GM12878 (cell line): Measurements from ENCODE around the gene ATP6V0E1. TPM values are rescaled to one million over a fixed set of nuclear protein-coding genes. Genes with fewer than 3 reads are reported as not detected.

Experiments used
- ATAC-seq: fragments of 200-7000 bp; cut with Tn5 transposase; 3 replicates; pipeline ENCODE4 v1.9.1; 2020; ENCODE audit warnings: mild to moderate bottlenecking, moderate library complexity
- BruUV-seq: library from RNA; stranded (reverse); fragments of 400-500 nt; replicated peaks from 2 replicates; lab custom pipeline; 2021; lab: Mats Ljungman, UMichigan
- CTCF ChIA-PET: fragments of 300-600 bp; sonication (Branson Sonifier 250); formaldehyde crosslinking; extraction: SDS; loops from one replicate; lab custom pipeline; 2021; ENCODE audit warnings: inconsistent platforms; lab: Yijun Ruan, JAX
- POLR2A ChIA-PET: fragments of 350-600 bp; formaldehyde crosslinking; extraction: SDS; loops from one replicate; lab custom pipeline; 2021; ENCODE audit warnings: inconsistent platforms; lab: Charles Lee
- RAD21 ChIA-PET: fragments of 300-600 bp; sonication (Branson Sonifier 250); formaldehyde crosslinking; loops from one replicate; lab custom pipeline; 2023; ENCODE audit warnings: antibody characterized with exemption; ENCODE audit not compliant: unreplicated experiment; lab: Charles Lee
- SMC1A ChIA-PET: fragments of 300-600 bp; sonication (Branson Sonifier 250); formaldehyde crosslinking; loops from one replicate; lab custom pipeline; 2023; ENCODE audit not compliant: unreplicated experiment, uncharacterized antibody; lab: Charles Lee
- DNase-seq: peaks from one replicate; pipeline ENCODE4 v3.0.0-alpha.2; 2011; ENCODE audit warnings: low read depth, low spot score
- FAIRE-seq: peaks from 3 replicates; lab custom pipeline; 2011; peaks lifted over from hg19 to GRCh38; lab: Jason Lieb, UNC
- H2AFZ ChIP-seq: 2 replicates; pipeline ENCODE4 v1.6.0; 2011; ENCODE audit warnings: low read depth, low read length, control low read depth; ENCODE audit not compliant: control insufficient read depth
- H3K27ac ChIP-seq: 2 replicates; pipeline ENCODE4 v1.5.1; 2011; ENCODE audit warnings: control low read depth; ENCODE audit not compliant: control insufficient read depth, insufficient read depth
- H3K27me3 ChIP-seq, 2 experiments: replicated peaks in 1 of 2; 2 replicates each; pipeline versions ENCODE4 v1.6.0 to v1.6.1; 2011; ENCODE audit warnings: low read length in 1 of 2; ENCODE audit not compliant: control insufficient read depth in 2 of 2, insufficient read depth in 2 of 2
- H3K36me3 ChIP-seq, 2 experiments: 2 replicates each; pipeline ENCODE4 v1.5.1; 2011; ENCODE audit warnings: low read length in 1 of 2; ENCODE audit not compliant: control insufficient read depth in 2 of 2, insufficient read depth in 2 of 2
- H3K4me1 ChIP-seq: 2 replicates; pipeline ENCODE4 v1.6.1; 2011; ENCODE audit warnings: mild to moderate bottlenecking, low read length, moderate library complexity, mixed read lengths; ENCODE audit not compliant: control insufficient read depth, insufficient read depth
- H3K4me2 ChIP-seq: 2 replicates; pipeline ENCODE4 v1.6.0; 2011; ENCODE audit warnings: control low read depth; ENCODE audit not compliant: control insufficient read depth, insufficient read depth
- H3K4me3 ChIP-seq: fragments of 200-600 bp; sonication (generic); 2 replicates; pipeline ENCODE4 v1.5.1; 2016
- H3K79me2 ChIP-seq: 2 replicates; pipeline ENCODE4 v1.6.0; 2011; ENCODE audit warnings: low read length; ENCODE audit not compliant: control insufficient read depth, insufficient read depth
- H3K9ac ChIP-seq: 2 replicates; pipeline ENCODE4 v1.8.0; 2011; ENCODE audit warnings: low read length, control low read depth, mixed read lengths; ENCODE audit not compliant: control insufficient read depth, insufficient read depth
- H3K9me3 ChIP-seq: replicated peaks from 3 replicates; pipeline ENCODE4 v1.5.1; 2011; ENCODE audit warnings: mild to moderate bottlenecking, low read length; ENCODE audit not compliant: control insufficient read depth, insufficient read depth
- H4K20me1 ChIP-seq: 2 replicates; pipeline ENCODE4 v1.6.0; 2011; ENCODE audit not compliant: control insufficient read depth, insufficient read depth
- BCL3 ChIP-seq: IDR thresholded peaks from 2 replicates; pipeline ENCODE4 v1.6.1; 2011; ENCODE audit warnings: borderline replicate concordance, low read depth, mild to moderate bottlenecking, moderate library complexity, low read length; ENCODE audit not compliant: insufficient read depth, poor library complexity, severe bottlenecking
- BCLAF1 ChIP-seq: fragments of 450-650 bp; IDR thresholded peaks from 2 replicates; pipeline ENCODE4 v1.6.1; 2017; ENCODE audit warnings: antibody characterized with exemption, mild to moderate bottlenecking, moderate library complexity
- EP300 ChIP-seq, 2 experiments: fragments of 150-350 bp in 1 of 2; IDR thresholded peaks; 2 replicates each; pipeline ENCODE4 v1.6.1; 2011 to 2012; ENCODE audit warnings: low read depth in 2 of 2, low read length in 2 of 2, borderline replicate concordance in 1 of 2, improper control_type of control experiment in 1 of 2, inconsistent platforms in 1 of 2; ENCODE audit not compliant: control insufficient read depth in 1 of 2
- MLLT1 ChIP-seq: fragments of 450-650 bp; IDR thresholded peaks from 2 replicates; pipeline ENCODE4 v1.6.1; 2016; ENCODE audit warnings: mild to moderate bottlenecking
- NR2C2 ChIP-seq: IDR thresholded peaks from 2 replicates; pipeline ENCODE4 v1.6.1; 2011; ENCODE audit warnings: borderline replicate concordance, low read depth; ENCODE audit not compliant: control insufficient read depth, insufficient read length
- PML ChIP-seq: IDR thresholded peaks from 2 replicates; pipeline ENCODE4 v1.6.1; 2012; ENCODE audit warnings: low read length, inconsistent platforms
- PRDM15 ChIP-seq: fragments of 450-650 bp; formaldehyde crosslinking; IDR thresholded peaks from 2 replicates; pipeline ENCODE4 v1.4.0; 2020; ENCODE audit warnings: mild to moderate bottlenecking, moderate library complexity
- RUNX3 ChIP-seq: IDR thresholded peaks from 2 replicates; pipeline ENCODE4 v1.6.1; 2012; ENCODE audit warnings: low read length, inconsistent platforms
- SIX5 ChIP-seq: IDR thresholded peaks from 2 replicates; pipeline ENCODE4 v1.6.1; 2011; ENCODE audit warnings: mild to moderate bottlenecking, low read depth, low read length, moderate library complexity; ENCODE audit not compliant: severe bottlenecking
- TAF1 ChIP-seq: IDR thresholded peaks from 2 replicates; pipeline ENCODE4 v1.6.1; 2011; ENCODE audit warnings: mild to moderate bottlenecking, low read depth, low read length, borderline replicate concordance
- USF2 ChIP-seq: IDR thresholded peaks from 2 replicates; pipeline ENCODE4 v1.6.1; 2011; ENCODE audit warnings: low read depth, low read length, improper control_type of control experiment, borderline replicate concordance
- WGBS: methylation state at CpG from one replicate; pipeline ENCODE4 v1.1.6; 2016; ENCODE audit warnings: low lambda C conversion rate; ENCODE audit not compliant: insufficient replicate concordance, insufficient coverage; ENCODE audit errors: missing lambda C conversion rate; 5-methylcytosine and 5-hydroxymethylcytosine counted together
- in situ Hi-C: fragments of 300-500 bp; cut with MboI; formaldehyde crosslinking; loops from 9 replicates; pipeline ENCODE4 v1.14.3; 2018; ENCODE audit warnings: mixed read lengths
- intact Hi-C: fragments of 100-400 bp; cut with micrococcal nuclease; formaldehyde crosslinking; loops from one replicate; pipeline ENCODE4 v1.14.2; 2022; ENCODE audit not compliant: unreplicated experiment
- polyA plus RNA-seq, 11 experiments: library from polyadenylated mRNA; depleted of rRNA in 4 of 11; unstranded in 6 of 11; stranded (reverse) in 5 of 11; fragments of >200 nt; fragmentation: Nextera tagmentation in 4 of 11; fragmentation: Illumina TruSeq in 1 of 11; extraction: Ambion mirVana in 4 of 11; extraction: Trizol in 1 of 11; gene quantifications; 1 replicate in 1 of 11; 2 replicates in 10 of 11; pipeline versions ENCODE4 v1.2.1 to v1.2.3, GENCODE V29; 2011 to 2016; ENCODE audit warnings: inconsistent platforms in 2 of 11, missing spikeins in 2 of 11, low read depth in 1 of 11
- total RNA-seq, 4 experiments: library from RNA; depleted of rRNA in 3 of 4; stranded (reverse); fragments of >200 nt in 3 of 4; fragmentation: Illumina TruSeq in 1 of 4; extraction: Trizol in 1 of 4; gene quantifications; 2 replicates each; pipeline versions ENCODE4 v1.2.1 to v1.2.3, GENCODE V29; 2013 to 2021

The ATP6V0E1 gene
- total and polyA plus RNA-seq, 10 of the 15 experiments (the other 5 are each of a cell fraction or from before 2014, with no cell fraction given): 143 to 787 (median 306) TPM

GRCh38 chr5:172999372-172999973 is 15.9 kb downstream of the ATP6V0E1 start:
- Histone ChIP-seq H3K9ac (no peak overlapping the region), H3K4me2 (no peak overlapping the region), H3K27me3 (no peaks in the 10 kb centered on the region), H3K36me3 (peaks cover 2 to 22% of the 10 kb centered on the region in 2 experiments), H3K4me1 (peaks cover 19% of the 10 kb centered on the region), H4K20me1 (peaks cover 7% of the 10 kb centered on the region; the same call in 1 of the 2 replicates), H2AFZ (no peak overlapping the region), H3K79me2 (peaks cover 63% of the 10 kb centered on the region), H3K4me3 (no peak overlapping the region), H3K9me3 (no peaks in the 10 kb centered on the region), H3K27ac (no peak overlapping the region)
- RAD21 ChIA-PET: no interaction called here
- SMC1A ChIA-PET: interaction anchor here (1.2 to 1.5 kb wide), 2 partner anchors 16 to 36 kb away, joined by 5 read pairs; partner anchors contain the start of gene ATP6V0E1
- ATAC-seq (no peak), DNase-seq (no peak), FAIRE-seq (no peak)
- 70% methylated on average over 3 of the region's 3 CpGs for WGBS
- CTCF ChIA-PET: interaction anchor here (0.6 kb wide), 1 partner anchor 13 kb away, joined by 3 read pairs; no protein-coding TSS in a partner anchor
- intact Hi-C loops: no loop called here
- in situ Hi-C loops: no loop called here
- BruUV-seq: no TSS peak
- POLR2A ChIA-PET: interaction anchor here (1.0 kb wide), 1 partner anchor 8 kb away, joined by 3 read pairs; no protein-coding TSS in a partner anchor
- TF ChIP-seq SIX5 (no peak), NR2C2 (no peak), RUNX3 (no peak), USF2 (no peak), BCL3 (no peak), MLLT1 (no peak), BCLAF1 (no peak), EP300 (IDR thresholded peaks at IDR 0.05; ENCODE audit: borderline replicate concordance in 1 of 2, control insufficient read depth in 1 of 2, low read depth in 2 of 2, low read length in 2 of 2) (no peak), TAF1 (no peak), PRDM15 (CRISPR knock-in tag) (no peak), PML (no peak)
